22Rv1 (cell line): Measurements from ENCODE around the gene ZNF561.

ENCODE experiments used
- H3K27ac ChIP-seq: fragments of 450-650 bp; 2 replicates; pipeline ENCODE4 v1.5.1; 2017
- ZFX ChIP-seq: fragments of 450-650 bp; IDR thresholded peaks from 2 replicates; pipeline ENCODE4 v1.6.1; 2017; ENCODE audit warnings: antibody characterized with exemption, borderline replicate concordance
- TF ChIP-seq, protein P1 (sequence below): fragments of 450-650 bp; IDR thresholded peaks from 2 replicates; pipeline ENCODE4 v1.5.1; 2017; ENCODE audit warnings: mild to moderate bottlenecking

ZNF561 gene

DNA sequence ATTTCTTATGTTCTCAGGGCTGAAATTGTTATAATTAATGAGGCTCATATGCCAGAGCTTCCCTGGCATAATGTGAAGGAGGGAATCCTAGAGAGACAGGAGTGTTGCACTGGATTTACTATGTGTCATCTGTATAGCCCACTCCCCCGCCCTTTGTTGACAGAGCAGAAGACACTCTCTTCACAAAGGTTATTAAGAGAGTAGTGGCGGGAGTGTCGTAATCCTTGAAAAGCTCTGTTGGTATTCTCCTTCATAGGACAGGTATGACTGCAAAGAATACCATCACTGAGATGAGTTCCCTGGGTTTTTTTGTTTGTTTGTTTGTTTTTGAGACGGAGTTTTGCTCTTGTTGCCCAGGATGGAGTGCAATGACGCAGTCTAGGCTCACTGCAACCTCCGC, 50.8 kb downstream of the ZNF561 start:
- TF ChIP-seq, protein P1, sequence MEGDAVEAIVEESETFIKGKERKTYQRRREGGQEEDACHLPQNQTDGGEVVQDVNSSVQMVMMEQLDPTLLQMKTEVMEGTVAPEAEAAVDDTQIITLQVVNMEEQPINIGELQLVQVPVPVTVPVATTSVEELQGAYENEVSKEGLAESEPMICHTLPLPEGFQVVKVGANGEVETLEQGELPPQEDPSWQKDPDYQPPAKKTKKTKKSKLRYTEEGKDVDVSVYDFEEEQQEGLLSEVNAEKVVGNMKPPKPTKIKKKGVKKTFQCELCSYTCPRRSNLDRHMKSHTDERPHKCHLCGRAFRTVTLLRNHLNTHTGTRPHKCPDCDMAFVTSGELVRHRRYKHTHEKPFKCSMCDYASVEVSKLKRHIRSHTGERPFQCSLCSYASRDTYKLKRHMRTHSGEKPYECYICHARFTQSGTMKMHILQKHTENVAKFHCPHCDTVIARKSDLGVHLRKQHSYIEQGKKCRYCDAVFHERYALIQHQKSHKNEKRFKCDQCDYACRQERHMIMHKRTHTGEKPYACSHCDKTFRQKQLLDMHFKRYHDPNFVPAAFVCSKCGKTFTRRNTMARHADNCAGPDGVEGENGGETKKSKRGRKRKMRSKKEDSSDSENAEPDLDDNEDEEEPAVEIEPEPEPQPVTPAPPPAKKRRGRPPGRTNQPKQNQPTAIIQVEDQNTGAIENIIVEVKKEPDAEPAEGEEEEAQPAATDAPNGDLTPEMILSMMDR, result no peak
- no peak for TF ChIP-seq ZFX

GRCh38 chr19:9566729-9567128, 54.3 kb downstream of the ZNF561 start:
- TF ChIP-seq ZFX, result no peak
- TF ChIP-seq, protein P1, result peak; percentile 19; the same call in 1 of the 2 replicates

More for the DNA sequence above, 50.8 kb downstream of the ZNF561 start:
- H3K27ac ChIP-seq, result no peak overlapping the region

DNA sequence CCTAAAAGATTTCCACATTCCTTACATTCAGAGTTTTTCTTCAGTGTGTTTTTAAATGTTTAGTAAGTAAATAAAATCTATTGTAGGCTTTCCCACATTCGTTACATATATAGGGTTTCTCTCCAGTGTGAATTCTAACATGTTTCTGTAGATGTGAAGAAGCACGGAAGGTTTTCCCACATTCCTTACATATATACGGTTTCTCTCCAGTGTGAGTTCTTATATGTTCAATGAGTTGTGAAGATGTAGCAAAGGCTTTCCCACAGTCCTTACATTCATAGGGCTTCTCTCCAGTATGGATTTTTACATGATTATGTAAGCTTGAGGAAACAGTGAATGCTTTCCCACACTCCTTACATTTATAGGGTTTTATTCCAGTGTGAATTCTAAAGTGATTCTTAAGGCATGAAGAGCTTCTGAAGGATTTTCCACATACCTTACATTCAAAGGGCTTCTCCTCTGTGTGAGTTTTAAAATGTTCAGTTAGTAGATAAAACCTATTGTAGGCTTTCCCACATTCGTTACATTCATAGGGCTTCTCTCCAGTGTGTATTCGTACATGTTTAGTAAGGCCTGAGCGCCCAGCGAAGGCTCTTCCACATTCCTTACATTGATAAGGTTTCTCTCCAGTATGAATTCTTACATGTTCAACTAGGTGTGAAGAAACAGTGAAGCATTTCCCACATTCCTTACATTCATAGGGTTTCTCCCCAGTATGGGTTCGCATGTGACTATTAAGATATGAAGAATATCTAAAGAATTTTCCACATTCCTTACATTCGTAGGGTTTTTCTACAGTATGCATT, 54.9 kb downstream of the ZNF561 start:
- no peak overlapping the region for H3K27ac ChIP-seq
- no peak for TF ChIP-seq ZFX
- TF ChIP-seq, protein P1, result no peak

More at GRCh38 chr19:9566729-9567128, 54.3 kb downstream of the ZNF561 start:
- no peak overlapping the region for H3K27ac ChIP-seq
